ENCODE measurements around the gene EEF2. TPM values are rescaled to one million over a fixed set of nuclear protein-coding genes. Genes with fewer than 3 reads are reported as not detected.

Gene EEF2
- 1,000 to 10,000 TPM; 1,439 to 3,482 (median 2,137) TPM for total RNA-seq
- polyA plus RNA-seq = 1,000 to 10,000 TPM in 2 of 3 donors, 100 to 1,000 TPM in 1; 752 to 2,793 (median 1,120) TPM
- long read RNA-seq, donor 1, transcript EEF2-201 (15 exons, 3,164 nt) = major isoform, 81 of 442 reads
- long read RNA-seq, donor 1, transcript EEF2-202 (2 exons, 580 nt) = minor isoform, 9 of 442 reads
- long read RNA-seq, donor 1, partial matches to known transcripts = 350 of 442 reads
- long read RNA-seq, donor 1, other reads (novel, unspliced or antisense) = 0 of 442 reads
- long read RNA-seq, donor 2, transcript EEF2-201 (15 exons, 3,164 nt) = major isoform, 80 of 376 reads
- long read RNA-seq, donor 2, transcript EEF2-202 (2 exons, 580 nt) = minor isoform, 5 of 376 reads
- long read RNA-seq, donor 2, partial matches to known transcripts = 289 of 376 reads
- long read RNA-seq, donor 2, other reads (novel, unspliced or antisense) = 0 of 376 reads
- long read RNA-seq, donor 3, transcript EEF2-201 (15 exons, 3,164 nt) = major isoform, 50 of 240 reads
- long read RNA-seq, donor 3, partial matches to known transcripts = 185 of 240 reads
- long read RNA-seq, donor 3, other reads (novel, unspliced or antisense) = 0 of 240 reads
- long read RNA-seq, donor 4, transcript EEF2-201 (15 exons, 3,164 nt) = major isoform, 66 of 92 reads
- long read RNA-seq, donor 4, partial matches to known transcripts = 25 of 92 reads
- long read RNA-seq, donor 4, other reads (novel, unspliced or antisense) = 1 of 92 reads
- long read RNA-seq, donor 5, transcript EEF2-201 (15 exons, 3,164 nt) = major isoform, 3,449 of 3,794 reads
- long read RNA-seq, donor 5, partial matches to known transcripts = 310 of 3,794 reads
- long read RNA-seq, donor 5, other reads (novel, unspliced or antisense) = 35 of 3,794 reads
- long read RNA-seq, donor 6, transcript EEF2-201 (15 exons, 3,164 nt) = major isoform, 103 of 136 reads
- long read RNA-seq, donor 6, partial matches to known transcripts = 32 of 136 reads
- long read RNA-seq, donor 6, other reads (novel, unspliced or antisense) = 1 of 136 reads
- long read RNA-seq, donor 7, transcript EEF2-201 (15 exons, 3,164 nt) = major isoform, 46 of 313 reads
- long read RNA-seq, donor 7, partial matches to known transcripts = 262 of 313 reads
- long read RNA-seq, donor 7, other reads (novel, unspliced or antisense) = 0 of 313 reads
- long read RNA-seq, donor 8, transcript EEF2-202 (2 exons, 580 nt) = minor isoform, 31 of 809 reads
- long read RNA-seq, donor 8, transcript EEF2-201 (15 exons, 3,164 nt) = major isoform, 255 of 809 reads
- long read RNA-seq, donor 8, partial matches to known transcripts = 515 of 809 reads
- long read RNA-seq, donor 8, other reads (novel, unspliced or antisense) = 6 of 809 reads
- long read RNA-seq, donor 9, transcript EEF2-202 (2 exons, 580 nt) = minor isoform, 6 of 469 reads
- long read RNA-seq, donor 9, transcript EEF2-201 (15 exons, 3,164 nt) = major isoform, 66 of 469 reads
- long read RNA-seq, donor 9, partial matches to known transcripts = 395 of 469 reads
- long read RNA-seq, donor 9, other reads (novel, unspliced or antisense) = 0 of 469 reads
- long read RNA-seq, donor 10, transcript EEF2-201 (15 exons, 3,164 nt) = major isoform, 69 of 387 reads
- long read RNA-seq, donor 10, partial matches to known transcripts = 317 of 387 reads
- long read RNA-seq, donor 10, other reads (novel, unspliced or antisense) = 0 of 387 reads

GRCh38 chr19:3984908-3985642 is at the start of gene EEF2:
Gene EEF2 (minus strand): TSS chr19:3985463. CDS start chr19:3985380, 83 bp downstream.
- no peaks in the 10 kb centered on the region for H3K27me3 ChIP-seq
- H3K4me3 ChIP-seq = peak within 1 kb of the TSS; percentile 84 to 100 (median 94)
- peak; percentile 99 for TF ChIP-seq POLR2A (IDR thresholded peaks at IDR 0.05)
- peak in 1 of 6 experiments; percentile 17 for TF ChIP-seq CTCF (IDR thresholded peaks at IDR 0.05)
- intact Hi-C loops (cut with DNase I) = no loop called here
- H3K4me1 ChIP-seq (replicated peaks in 1 of 2) = peaks cover 19 to 46% of the 10 kb centered on the region in 2 donors
- peak within 1 kb of the TSS; percentile 93 to 99 (median 98) for H3K27ac ChIP-seq
- H3K9me3 ChIP-seq (replicated peaks in 1 of 3) = no peaks in the 10 kb centered on the region
- DNase-seq = peak; percentile 87 to 95 (median 91)
- WGBS, 4 donors = 0% methylated on average over 21 to 80 of the region's 80 CpGs
- H3K36me3 ChIP-seq (replicated peaks in 1 of 2) = peaks cover 0 to 40% of the 10 kb centered on the region in 2 donors

GRCh38 chr19:4034048-4035017 is 49.1 kb upstream of the EEF2 start:
- 60 to 90% (median 85%) methylated on average over 4 to 34 of the region's 34 CpGs for WGBS, 4 donors
- H3K36me3 ChIP-seq (replicated peaks in 1 of 2) = peaks cover 0 to 45% of the 10 kb centered on the region in 2 donors
- H3K27ac ChIP-seq = no peak overlapping the region

More at GRCh38 chr19:4034048-4035017, 49.1 kb upstream of the EEF2 start:
- no peaks in the 10 kb centered on the region for H3K27me3 ChIP-seq
- H3K4me1 ChIP-seq (replicated peaks in 1 of 2) = peaks cover 8 to 10% of the 10 kb centered on the region in 2 donors
- intact Hi-C loops (cut with DNase I) = no loop called here
- no peak for DNase-seq
- TF ChIP-seq POLR2A (IDR thresholded peaks at IDR 0.05) (no peak), CTCF (IDR thresholded peaks at IDR 0.05) (no peak)
- no peaks in the 10 kb centered on the region for H3K9me3 ChIP-seq (replicated peaks in 1 of 3)
- no peak overlapping the region for H3K4me3 ChIP-seq

Measured in adrenal gland (tissue), 19 donors.